ENCODE data around the gene DIABLO. TPM values are rescaled to one million over a fixed set of nuclear protein-coding genes. Genes with fewer than 3 reads are reported as not detected.

DIABLO gene
- total RNA-seq, 1 experiment from 2014 or later: 58.2 TPM

- peaks cover 3% of the 10 kb centered on the region for H3K36me3 ChIP-seq (replicated peaks; ENCODE audit: control insufficient read depth, insufficient read depth, low read length)
Observed at GRCh38 chr12:122235741-122236140, 9.9 kb upstream of the DIABLO start.

GRCh38 chr12:122232691-122233090 lies 6.8 kb upstream of the DIABLO start:
- DNase-seq: no peak
- peaks cover 3% of the 10 kb centered on the region for H3K36me3 ChIP-seq (replicated peaks; ENCODE audit: control insufficient read depth, insufficient read depth, low read length)
- no peak overlapping the region for H3K4me3 ChIP-seq (ENCODE audit: insufficient read depth, low read depth, low read length)
- H3K27me3 ChIP-seq (ENCODE audit: control insufficient read depth, insufficient read depth, low read length): no peaks in the 10 kb centered on the region

More at GRCh38 chr12:122235741-122236140, 9.9 kb upstream of the DIABLO start:
- Histone ChIP-seq H3K4me3 (ENCODE audit: insufficient read depth, low read depth, low read length) (no peak overlapping the region), H3K27me3 (ENCODE audit: control insufficient read depth, insufficient read depth, low read length) (no peaks in the 10 kb centered on the region)
- DNase-seq: no peak

GRCh38 chr12:122230798-122231197 lies 4.9 kb upstream of the DIABLO start:
- no peak for DNase-seq
- Histone ChIP-seq H3K36me3 (replicated peaks; ENCODE audit: control insufficient read depth, insufficient read depth, low read length) (peaks cover 3% of the 10 kb centered on the region), H3K27me3 (ENCODE audit: control insufficient read depth, insufficient read depth, low read length) (no peaks in the 10 kb centered on the region), H3K4me3 (ENCODE audit: insufficient read depth, low read depth, low read length) (no peak overlapping the region)

GRCh38 chr12:122228092-122228491 lies 2.2 kb upstream of the DIABLO start:
- H3K4me3 ChIP-seq (ENCODE audit: insufficient read depth, low read depth, low read length): no peak overlapping the region
- H3K27me3 ChIP-seq (ENCODE audit: control insufficient read depth, insufficient read depth, low read length): no peaks in the 10 kb centered on the region
- peaks cover 5% of the 10 kb centered on the region for H3K36me3 ChIP-seq (replicated peaks; ENCODE audit: control insufficient read depth, insufficient read depth, low read length)
- DNase-seq: no peak

DNA sequence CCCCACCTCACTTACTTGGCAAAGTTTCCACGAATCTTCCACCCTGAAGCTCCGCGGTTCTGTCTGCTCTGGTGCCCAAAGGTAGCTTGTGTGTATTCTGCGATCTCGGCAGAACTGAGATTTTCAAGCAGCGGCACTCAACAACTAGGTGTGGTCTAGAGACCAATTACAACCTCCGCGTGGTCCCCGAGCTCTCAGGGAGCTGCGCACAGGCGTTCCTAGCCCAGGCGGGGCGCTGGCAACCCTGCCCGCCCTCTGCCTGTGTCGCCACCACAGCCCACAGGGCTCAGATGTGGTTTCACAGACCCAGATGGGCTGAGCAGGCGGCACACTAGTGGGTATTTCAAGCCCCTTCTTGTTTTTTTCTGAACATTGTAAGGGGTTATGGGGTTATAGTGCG lies 1.5 kb upstream of the DIABLO start:
- no peak overlapping the region for H3K4me3 ChIP-seq (ENCODE audit: insufficient read depth, low read depth, low read length)

DNA sequence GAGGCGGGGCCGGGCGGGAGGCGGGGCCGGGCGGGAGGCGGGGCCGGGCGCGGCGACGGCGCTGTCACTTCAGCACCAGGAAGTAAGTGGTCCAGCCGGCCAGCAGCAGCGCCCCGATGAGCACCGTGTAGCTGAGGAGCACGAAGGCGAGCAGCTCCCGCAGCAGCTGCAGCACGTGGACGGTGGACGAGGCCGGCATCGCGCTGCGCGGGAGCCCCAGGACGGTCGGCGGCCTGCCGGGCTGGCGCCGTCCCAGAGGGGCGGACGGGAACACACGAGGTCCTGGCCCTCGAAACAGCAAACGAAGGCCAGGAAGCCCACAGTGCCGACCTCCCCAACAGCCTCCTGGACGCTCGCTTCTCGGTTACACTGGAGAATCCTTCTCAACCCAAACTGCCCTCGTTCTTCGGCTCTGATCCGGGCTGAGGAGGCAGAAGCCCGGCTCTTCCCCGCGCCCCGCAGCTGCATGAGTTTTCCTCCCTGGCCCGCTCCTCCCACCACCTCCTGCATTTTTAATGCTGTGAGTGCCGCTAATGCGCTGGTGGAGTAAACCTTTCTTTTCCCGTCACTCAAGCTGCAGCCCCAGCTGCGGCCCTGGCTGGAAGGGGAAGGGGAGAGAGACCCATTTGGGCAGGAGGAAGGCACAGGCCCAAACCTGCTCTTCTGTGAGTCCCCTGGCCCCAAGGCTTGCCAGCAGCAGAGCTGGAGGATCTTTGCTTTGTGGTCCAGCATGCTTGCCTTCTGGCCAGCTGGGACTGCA lies 694 bp upstream of the DIABLO start:
- Histone ChIP-seq H3K27me3 (ENCODE audit: control insufficient read depth, insufficient read depth, low read length) (no peaks in the 10 kb centered on the region), H3K36me3 (replicated peaks; ENCODE audit: control insufficient read depth, insufficient read depth, low read length) (peaks cover 5% of the 10 kb centered on the region), H3K4me3 (ENCODE audit: insufficient read depth, low read depth, low read length) (peak overlapping the region; percentile 45)
- DNase-seq: no peak

More for the DNA sequence above, 1.5 kb upstream of the DIABLO start:
- peaks cover 5% of the 10 kb centered on the region for H3K36me3 ChIP-seq (replicated peaks; ENCODE audit: control insufficient read depth, insufficient read depth, low read length)
- H3K27me3 ChIP-seq (ENCODE audit: control insufficient read depth, insufficient read depth, low read length): no peaks in the 10 kb centered on the region
- no peak for DNase-seq

GRCh38 chr12:122216445-122216844 lies 9.4 kb downstream of the DIABLO start:
- H3K4me3 ChIP-seq (ENCODE audit: insufficient read depth, low read depth, low read length): no peak overlapping the region
- H3K36me3 ChIP-seq (replicated peaks; ENCODE audit: control insufficient read depth, insufficient read depth, low read length): peaks cover 36% of the 10 kb centered on the region
- DNase-seq: no peak
- no peaks in the 10 kb centered on the region for H3K27me3 ChIP-seq (ENCODE audit: control insufficient read depth, insufficient read depth, low read length)

- H3K27me3 ChIP-seq (ENCODE audit: control insufficient read depth, insufficient read depth, low read length): no peaks in the 10 kb centered on the region
- H3K36me3 ChIP-seq (replicated peaks; ENCODE audit: control insufficient read depth, insufficient read depth, low read length): peaks cover 34% of the 10 kb centered on the region
- no peak overlapping the region for H3K4me3 ChIP-seq (ENCODE audit: insufficient read depth, low read depth, low read length)
- no peak for DNase-seq
Observed at GRCh38 chr12:122215771-122216170, 10.1 kb downstream of the DIABLO start.

- peaks cover 24% of the 10 kb centered on the region for H3K36me3 ChIP-seq (replicated peaks; ENCODE audit: control insufficient read depth, insufficient read depth, low read length)
- DNase-seq: no peak
- peaks cover 30% of the 10 kb centered on the region for H3K27me3 ChIP-seq (ENCODE audit: control insufficient read depth, insufficient read depth, low read length)
- H3K4me3 ChIP-seq (ENCODE audit: insufficient read depth, low read depth, low read length): no peak overlapping the region
Observed at GRCh38 chr12:122208073-122208820, 17.6 kb downstream of the DIABLO start.

DNA sequence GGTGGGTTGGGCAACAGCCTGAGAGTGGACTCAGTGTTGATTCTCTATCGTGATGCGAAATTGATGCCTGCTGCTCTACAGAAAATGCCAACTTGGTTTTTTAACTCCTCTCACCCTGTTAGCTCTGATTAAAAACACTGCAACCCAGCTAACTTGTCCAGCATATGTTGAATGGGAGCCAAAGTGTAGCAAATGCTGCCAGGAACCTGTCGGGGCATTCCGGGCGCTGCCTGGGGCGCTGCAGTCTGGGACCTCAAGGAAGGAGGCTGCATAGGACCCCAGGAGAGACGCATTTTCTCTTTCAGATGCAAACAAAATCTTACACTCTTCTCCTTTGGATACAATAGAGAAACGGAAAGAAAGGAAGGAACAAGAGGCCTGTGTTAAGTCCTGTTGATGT lies 18.5 kb downstream of the DIABLO start:
- no peak for DNase-seq
- Histone ChIP-seq H3K27me3 (ENCODE audit: control insufficient read depth, insufficient read depth, low read length) (peaks cover 37% of the 10 kb centered on the region), H3K36me3 (replicated peaks; ENCODE audit: control insufficient read depth, insufficient read depth, low read length) (peaks cover 19% of the 10 kb centered on the region), H3K4me3 (ENCODE audit: insufficient read depth, low read depth, low read length) (no peak overlapping the region)

- H3K36me3 ChIP-seq (replicated peaks; ENCODE audit: control insufficient read depth, insufficient read depth, low read length): peaks cover 19% of the 10 kb centered on the region
- peaks cover 38% of the 10 kb centered on the region for H3K27me3 ChIP-seq (ENCODE audit: control insufficient read depth, insufficient read depth, low read length)
- DNase-seq: no peak
- H3K4me3 ChIP-seq (ENCODE audit: insufficient read depth, low read depth, low read length): no peak overlapping the region
Observed at GRCh38 chr12:122206976-122207375, 18.9 kb downstream of the DIABLO start.

DNA sequence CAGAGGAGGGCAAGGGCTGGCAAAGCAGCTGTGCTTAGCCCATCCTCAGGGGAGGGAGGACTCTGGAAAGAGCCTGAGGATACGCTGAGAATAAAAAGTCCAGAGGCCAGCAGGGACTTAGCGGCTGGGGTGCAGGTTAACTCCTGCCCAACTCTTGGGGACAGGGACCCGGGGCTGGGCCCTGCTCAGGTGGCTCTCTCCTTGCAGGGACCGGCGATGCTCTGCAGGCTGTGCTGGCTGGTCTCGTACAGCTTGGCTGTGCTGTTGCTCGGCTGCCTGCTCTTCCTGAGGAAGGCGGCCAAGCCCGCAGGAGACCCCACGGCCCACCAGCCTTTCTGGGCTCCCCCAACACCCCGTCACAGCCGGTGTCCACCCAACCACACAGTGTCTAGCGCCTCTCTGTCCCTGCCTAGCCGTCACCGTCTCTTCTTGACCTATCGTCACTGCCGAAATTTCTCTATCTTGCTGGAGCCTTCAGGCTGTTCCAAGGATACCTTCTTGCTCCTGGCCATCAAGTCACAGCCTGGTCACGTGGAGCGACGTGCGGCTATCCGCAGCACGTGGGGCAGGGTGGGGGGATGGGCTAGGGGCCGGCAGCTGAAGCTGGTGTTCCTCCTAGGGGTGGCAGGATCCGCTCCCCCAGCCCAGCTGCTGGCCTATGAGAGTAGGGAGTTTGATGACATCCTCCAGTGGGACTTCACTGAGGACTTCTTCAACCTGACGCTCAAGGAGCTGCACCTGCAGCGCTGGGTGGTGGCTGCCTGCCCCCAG lies 19.6 kb downstream of the DIABLO start:
- Histone ChIP-seq H3K36me3 (replicated peaks; ENCODE audit: control insufficient read depth, insufficient read depth, low read length) (peaks cover 16% of the 10 kb centered on the region), H3K27me3 (ENCODE audit: control insufficient read depth, insufficient read depth, low read length) (peaks cover 38% of the 10 kb centered on the region), H3K4me3 (ENCODE audit: insufficient read depth, low read depth, low read length) (no peak overlapping the region)
- DNase-seq: peak; percentile 54

DNA sequence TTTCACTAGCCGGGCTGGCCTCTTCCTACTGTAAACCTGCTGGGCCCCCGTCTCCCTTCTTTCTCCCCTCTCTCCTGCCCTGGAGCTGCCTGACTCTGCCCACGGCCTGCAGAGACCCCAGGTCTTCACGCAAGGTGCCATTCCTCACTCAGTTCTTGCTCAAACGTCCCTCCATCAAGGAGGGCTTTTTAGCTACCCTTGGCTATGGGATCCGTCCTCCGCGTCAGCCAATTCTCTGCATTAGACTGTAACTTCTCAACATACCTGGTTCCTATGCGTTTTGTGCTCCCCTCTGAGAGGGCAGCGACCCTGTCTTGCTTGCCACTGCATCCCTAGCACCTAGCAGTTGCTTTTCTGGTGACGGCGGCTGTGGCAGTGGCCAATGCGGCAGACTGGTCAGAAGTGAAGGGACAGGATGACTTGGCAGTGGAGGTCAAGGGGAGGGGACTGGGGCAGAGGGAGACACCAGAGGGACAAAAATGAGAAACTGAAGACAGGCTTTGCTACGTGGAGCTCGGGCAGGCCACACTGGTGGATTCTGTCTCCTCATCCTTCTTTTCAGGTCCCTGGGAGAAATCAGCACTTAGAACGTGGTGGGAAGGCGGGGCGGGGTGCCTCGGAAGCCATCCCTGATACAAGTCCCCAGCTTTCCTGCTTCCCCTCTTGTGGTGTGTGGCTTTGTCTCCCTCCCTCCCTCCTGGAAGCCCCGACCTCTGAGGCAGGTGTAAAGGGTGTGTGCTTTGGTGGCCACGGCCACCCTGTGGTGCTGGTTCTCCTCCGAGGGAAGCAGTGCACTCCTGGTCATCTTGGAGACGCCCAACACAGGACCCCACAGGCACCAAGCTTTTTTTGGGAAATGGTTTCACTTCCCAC lies 20.6 kb downstream of the DIABLO start:
- peak; percentile 46 for DNase-seq
- H3K4me3 ChIP-seq (ENCODE audit: insufficient read depth, low read depth, low read length): no peak overlapping the region
- H3K36me3 ChIP-seq (replicated peaks; ENCODE audit: control insufficient read depth, insufficient read depth, low read length): peaks cover 12% of the 10 kb centered on the region
- peaks cover 38% of the 10 kb centered on the region for H3K27me3 ChIP-seq (ENCODE audit: control insufficient read depth, insufficient read depth, low read length)

Measured in H7 (cell line).